GM19468 (cell line): Measurements from ENCODE around the gene PRTG.
"Not testable (repeated sequence)": the region's sequence is repeated elsewhere in the genome, so short reads cannot be mapped to it uniquely, and the experiment has no call there.

Source experiments
- ATAC-seq: cut with Tn5 transposase; IDR thresholded peaks from one replicate; pipeline ENCODE4 v1.9.1; 2021; ENCODE audit warnings: mild to moderate bottlenecking, moderate library complexity, moderate number of reproducible peaks; ENCODE audit not compliant: unreplicated experiment; ENCODE audit errors: extremely low read depth

Gene PRTG

DNA sequence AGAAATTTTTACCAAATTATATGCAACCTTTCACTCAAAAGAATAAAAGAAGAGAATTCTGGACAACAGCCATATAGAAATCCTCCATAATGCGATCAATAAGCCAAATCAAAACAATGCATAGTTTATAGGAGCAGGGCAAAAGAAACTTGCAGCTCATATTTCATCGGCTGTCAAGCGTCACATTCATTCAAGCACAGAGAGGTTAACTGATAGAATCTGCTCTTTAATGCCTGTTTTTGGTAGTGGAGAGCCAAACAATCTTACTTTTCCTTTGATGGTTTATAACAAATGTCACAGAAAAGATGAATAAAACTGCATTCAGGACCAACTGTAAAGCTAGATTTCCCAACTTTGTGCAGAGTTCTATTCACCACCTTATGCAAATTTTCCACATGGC lies 35.4 kb downstream of the PRTG start:
- ATAC-seq: no peak

DNA sequence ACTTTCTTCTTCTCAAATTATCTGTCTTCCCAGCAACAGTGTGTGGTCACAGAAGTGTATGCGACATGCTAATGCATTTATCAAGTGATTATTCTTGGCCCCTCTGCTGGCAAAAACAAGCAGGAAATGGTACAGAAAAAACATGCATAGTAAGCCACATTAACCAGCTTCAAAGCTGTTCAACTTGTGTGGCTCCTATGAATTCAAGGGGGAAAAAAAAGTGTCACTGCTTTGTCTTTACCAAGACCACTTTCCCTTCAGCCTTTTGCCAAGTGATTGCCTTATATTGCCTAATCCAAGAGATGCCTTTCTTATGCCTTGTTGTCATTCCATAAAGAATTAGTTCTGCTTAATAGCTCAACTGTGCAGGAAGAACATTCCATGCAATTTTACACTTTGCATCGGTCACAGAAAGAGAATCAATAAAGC lies 39.1 kb downstream of the PRTG start:
- no peak for ATAC-seq

DNA sequence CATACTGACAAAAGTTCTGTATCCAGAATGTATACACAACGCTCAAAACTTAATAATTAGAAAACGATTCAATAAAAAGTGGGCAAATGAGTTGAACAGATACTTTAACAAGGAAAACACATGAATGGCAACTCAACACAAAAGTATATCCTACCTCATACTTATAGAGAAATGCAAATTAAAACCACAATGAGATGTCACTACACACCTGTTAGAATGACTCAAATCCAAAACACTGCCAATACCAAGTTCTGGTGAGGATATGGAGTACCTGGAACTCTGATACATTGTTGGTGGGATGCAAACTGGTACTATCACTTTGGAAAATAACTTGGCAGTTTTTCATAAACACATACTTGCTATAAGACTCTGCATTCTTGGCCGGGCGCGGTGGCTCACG lies 42.1 kb downstream of the PRTG start:
- ATAC-seq: no peak

DNA sequence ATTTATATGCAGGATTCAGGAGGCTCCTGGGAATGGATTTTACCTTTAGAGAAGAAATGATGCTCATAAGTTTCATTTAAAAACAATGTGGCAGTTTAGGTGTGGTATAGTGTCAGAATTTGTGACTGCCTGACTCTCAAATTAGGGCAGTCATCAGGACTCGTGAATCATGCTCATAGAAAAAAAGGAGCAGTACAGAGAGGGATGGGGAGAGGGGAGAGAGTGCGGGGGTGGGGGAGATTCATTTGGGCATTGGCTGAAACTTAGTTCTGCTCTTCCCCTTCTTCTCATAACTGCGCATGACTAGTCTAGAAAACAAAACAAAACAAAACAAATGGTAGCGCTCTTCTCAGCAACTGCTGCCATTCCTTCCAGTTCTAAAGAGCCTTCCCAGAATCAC lies 44.3 kb downstream of the PRTG start:
- no peak for ATAC-seq

DNA sequence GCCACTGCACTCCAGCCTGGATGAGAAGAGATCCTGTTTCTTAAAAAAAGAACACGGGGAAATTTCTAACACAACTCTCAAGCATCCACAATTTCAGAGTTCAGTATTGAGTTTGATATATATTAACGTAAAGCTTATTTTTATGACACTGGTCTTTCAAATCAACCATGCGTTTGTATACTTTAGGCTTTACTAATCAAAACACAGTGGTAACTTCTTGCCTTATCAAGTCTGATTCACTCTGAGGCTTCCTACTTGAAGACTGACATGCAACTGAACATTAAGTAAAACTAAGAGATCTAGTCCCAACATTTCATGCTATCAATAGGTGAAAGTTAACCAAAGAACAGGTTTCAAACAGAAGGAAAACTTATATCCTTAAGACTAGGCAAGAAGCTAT lies 46.7 kb downstream of the PRTG start:
- ATAC-seq: no peak

DNA sequence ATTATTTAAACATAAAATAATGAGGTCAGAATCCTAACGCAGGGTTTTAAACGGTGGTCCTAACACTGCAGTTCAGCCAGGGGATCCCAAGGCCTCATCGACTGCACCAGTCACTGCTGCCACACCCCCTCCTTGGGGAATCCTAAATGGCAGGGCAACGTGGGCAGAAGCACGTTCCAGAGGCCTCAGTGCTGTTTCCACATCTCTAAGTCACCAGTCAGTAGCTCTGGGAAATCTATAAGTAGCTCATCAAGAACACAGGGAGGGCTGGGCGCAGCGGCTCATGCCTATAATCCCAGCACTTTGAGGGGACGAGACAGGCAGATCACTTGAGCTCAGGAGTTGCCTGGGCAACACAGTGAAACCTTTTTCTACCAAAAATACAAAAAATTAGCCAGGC lies 47.5 kb downstream of the PRTG start:
- no peak for ATAC-seq

GRCh38 chr15:55694652-55695150 lies 48.3 kb downstream of the PRTG start:
- peak; percentile 65 for ATAC-seq

DNA sequence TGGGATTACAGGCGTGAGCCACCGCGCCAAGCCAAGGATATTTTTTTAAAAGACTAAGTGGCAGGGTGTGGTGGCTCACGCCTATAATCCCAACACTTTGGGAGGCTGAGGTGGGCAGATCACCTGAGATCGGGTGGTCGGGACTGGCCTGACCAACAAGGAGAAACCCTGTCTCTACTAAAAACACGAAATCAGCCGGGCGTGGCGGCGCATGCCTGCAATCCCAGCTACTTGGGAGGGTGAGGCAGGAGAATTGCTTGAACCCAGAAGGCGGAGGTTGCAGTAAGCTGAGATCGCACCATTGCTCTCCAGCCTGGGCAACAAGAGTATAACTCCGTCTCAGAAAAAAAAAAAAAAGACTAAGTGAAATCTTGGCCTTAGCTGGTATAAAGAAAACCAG lies 49.8 kb downstream of the PRTG start:
- not testable (repeated sequence) for ATAC-seq

GRCh38 chr15:55687792-55688191 lies 55.2 kb downstream of the PRTG start:
- ATAC-seq: no peak

DNA sequence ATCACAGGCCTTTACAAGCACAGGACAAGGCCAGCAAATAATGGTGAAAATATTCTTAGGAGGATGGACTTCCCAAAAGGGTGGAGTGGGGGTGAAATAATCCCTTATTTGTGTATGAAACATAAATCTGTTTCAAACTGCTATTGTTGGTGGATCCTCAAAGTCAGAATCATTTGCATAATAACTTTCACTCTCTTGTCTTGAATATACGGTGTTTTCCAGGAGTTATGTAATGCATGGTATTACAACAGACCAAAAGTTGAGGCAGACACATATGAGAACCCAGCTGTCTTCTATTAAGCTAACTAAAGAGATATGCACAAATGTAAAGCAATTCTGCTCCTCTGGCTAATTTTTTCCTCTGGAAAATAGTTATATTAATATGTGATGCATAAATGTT lies 57.7 kb downstream of the PRTG start:
- no peak for ATAC-seq

DNA sequence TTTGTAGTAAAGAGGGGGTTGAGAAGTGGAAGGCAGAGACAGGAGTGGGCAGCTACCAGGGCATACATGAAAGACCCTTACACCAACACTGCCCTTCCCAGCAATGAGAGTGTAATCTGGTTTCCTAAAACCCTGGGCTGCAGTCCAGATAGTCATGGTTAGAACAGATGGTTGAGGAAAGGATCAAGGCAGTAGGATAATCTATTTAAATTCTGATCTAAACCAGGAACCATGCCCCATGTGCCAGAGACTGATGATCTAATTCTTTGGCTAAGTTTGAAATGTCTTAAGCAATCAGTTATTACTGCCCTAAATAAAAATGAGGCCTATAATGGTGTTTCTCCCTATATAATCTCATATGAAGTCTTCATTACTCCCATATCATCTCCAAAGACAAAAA lies 59.6 kb downstream of the PRTG start:
- ATAC-seq: no peak

- no peak for ATAC-seq
These were observed 61.3 kb downstream of the PRTG start for GRCh38 chr15:55681631-55682030.

DNA sequence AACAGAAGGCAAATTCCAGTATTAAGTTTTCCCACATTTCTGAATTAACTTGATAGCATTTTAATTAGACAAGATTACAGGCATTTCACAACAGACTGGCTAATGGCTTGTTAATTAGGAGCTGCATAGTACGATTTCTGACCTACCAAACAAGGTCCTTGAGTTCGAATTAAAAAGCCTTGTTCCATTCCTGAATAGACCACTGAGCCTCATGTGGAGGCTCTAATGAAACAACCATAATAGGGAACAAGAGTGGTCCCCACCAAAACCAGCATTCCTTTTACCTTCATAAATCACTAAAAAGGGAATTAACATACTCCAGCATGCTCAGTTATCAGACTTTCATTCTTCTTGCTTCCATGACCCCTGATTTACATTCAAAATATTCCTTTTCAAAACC lies 66.4 kb downstream of the PRTG start:
- no peak for ATAC-seq

DNA sequence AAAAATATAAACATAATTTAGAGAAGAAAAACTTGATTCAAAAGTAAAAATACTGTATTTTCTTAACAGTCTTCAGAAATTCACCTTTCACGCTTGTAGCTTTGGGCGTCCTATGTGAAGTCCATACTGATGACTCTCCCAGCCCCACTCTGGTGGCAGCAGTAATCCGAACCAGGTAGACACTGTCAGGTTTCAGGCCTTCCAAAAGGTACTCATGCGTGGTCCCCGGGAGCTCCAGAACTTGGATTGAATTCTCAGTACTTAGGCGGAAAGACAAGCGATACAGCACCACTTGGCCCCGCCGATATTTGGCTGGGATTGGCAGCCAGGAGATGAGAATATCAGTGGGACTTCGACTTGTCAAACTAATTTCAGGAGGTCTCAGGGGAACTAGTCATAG lies 69.7 kb downstream of the PRTG start:
- ATAC-seq: no peak

- ATAC-seq: no peak
These were observed 73.7 kb downstream of the PRTG start for GRCh38 chr15:55669270-55669669.

DNA sequence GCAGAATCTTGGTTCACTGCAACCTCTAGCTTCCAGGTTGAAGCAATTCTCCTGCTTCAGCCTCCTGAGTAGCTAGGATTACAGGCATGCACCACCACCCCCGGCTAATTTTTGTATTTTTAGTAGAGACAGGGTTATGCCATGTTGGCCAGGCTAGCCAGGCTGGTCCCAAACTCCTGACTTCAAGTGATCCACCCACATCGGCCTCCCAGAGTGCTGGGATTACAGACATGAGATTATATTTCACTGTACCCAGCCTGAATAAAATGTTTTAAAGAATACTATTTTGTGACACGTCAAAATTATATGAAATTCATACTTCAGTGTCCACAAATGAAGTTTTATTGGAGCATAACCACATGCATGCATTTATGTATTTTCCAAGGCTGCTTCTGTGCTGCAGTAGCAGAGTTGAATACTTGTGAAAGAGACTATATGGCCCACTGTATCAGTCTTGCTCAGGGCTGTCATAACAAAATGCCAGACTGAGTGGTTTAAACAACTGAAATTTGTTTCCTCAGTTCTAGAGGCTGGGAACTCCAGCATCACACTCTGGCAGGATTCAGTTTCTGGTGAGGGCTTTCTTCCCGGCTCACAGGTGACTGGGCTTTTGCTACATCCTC lies 77.2 kb downstream of the PRTG start:
- no peak for ATAC-seq

GRCh38 chr15:55661428-55661827 lies 81.5 kb downstream of the PRTG start:
- no peak for ATAC-seq

DNA sequence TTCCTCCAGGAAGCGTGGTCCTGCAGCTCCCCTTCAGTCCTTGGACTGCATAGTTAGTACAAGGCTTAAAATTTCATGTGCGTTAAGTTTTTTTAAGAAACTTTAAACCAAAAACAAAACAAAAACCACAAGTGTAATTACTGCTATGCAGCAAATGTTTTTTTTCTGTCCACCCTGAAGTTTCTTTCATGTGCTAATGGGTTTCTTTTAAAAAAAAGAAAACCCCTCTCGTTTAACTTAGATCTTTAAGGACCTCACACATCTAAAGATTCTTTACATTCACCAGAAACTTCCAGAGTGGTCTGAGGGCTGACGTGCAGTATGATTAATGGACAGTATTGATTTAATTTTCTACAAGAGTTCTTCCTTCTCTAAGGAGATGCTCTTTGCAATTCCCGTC lies 82.8 kb downstream of the PRTG start:
- no peak for ATAC-seq

DNA sequence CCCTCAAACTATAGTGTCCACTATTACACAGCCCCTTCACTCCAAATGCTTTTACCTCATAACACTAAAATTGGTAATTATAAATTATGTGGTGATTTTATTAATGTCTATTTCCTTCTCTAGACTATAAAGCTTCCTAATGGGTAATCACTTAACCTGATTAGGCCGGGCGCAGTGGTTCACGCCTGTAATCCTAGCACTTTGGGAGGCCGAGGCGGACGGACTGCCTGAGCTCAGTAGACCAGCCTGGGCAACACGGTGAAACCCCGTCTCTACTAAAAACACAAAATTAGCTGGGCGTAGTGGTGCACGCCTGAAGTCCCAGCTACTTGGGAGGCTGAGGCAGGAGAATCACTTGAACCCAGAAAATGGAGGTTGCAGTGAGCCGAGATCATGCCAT lies 83.5 kb downstream of the PRTG start:
- ATAC-seq: no peak

- no peak for ATAC-seq
These were observed 84.1 kb downstream of the PRTG start for GRCh38 chr15:55658886-55659285.

DNA sequence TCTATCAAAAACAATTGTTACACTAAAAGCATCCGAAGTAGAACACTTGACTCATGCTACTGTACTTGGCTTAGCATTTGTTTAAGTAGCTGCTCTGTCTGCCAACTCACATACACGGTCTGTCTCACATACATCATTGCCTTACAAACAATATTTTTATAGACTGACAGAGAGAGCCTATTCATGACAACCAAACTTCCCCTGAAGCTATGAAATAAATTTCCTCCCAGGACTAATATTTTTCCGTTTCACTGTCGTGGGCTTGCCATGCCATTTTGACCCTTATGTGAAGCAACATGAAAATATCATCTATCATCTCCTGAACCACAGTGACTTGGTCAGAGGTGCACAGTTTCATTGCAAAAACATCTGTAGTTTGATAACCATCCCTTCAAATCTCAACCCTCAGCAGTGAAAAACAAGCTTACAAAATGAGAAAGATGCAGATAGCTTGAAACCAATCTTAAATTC lies 88.4 kb downstream of the PRTG start:
- ATAC-seq: no peak

GRCh38 chr15:55652909-55653495 lies 90.0 kb downstream of the PRTG start:
- ATAC-seq: no peak
